ENCODE results near the gene RPL10A. TPM values are rescaled to one million over a fixed set of nuclear protein-coding genes. Genes with fewer than 3 reads are reported as not detected.
"Not testable (repeated sequence)": the region's sequence is repeated elsewhere in the genome, so short reads cannot be mapped to it uniquely, and the experiment has no call there.

RPL10A gene
- total RNA-seq, 2 experiments from 2014 or later, result 1,581 to 2,643 TPM

DNA sequence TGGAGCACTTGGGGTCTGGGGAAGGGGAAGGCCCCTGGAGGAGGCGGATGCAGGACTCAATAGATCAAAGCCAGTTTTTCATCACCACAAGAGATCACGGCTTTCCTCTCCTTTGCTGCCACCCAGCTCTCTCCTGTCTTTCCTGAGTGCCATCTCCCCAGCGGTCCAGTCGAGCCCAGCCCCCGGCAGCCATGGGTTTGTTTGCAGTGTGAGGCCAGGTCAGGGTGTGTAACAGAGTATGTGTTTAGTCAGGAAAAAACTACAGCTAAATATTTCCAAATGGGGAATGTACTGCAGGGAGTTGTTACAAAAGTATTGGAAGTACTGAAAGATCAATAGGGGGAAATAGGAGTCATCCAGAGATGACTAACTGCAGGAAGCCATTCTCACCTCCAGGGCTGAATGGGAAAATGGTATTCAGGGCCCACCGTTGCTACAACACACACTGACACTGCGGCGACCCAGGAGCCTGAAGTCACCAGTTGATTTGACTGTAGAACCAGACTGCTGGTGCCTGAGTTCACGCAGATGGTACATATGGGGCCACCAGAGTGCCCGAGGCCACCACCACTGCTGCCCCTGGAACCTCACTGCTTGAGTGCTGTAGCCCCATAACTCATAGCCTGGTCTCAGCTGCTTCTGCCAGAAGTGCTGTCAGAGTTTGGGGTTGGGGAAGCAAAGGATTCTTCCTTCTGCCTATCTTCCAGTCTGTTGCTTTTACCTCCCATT is 39.6 kb upstream of the RPL10A start:
- Histone ChIP-seq H2AFZ (ENCODE audit: low read length) (no peak overlapping the region), H3K9me2 (ENCODE audit: insufficient read depth, low read length) (no peaks in the 10 kb centered on the region), H3K27ac (ENCODE audit: low read depth, low read length, poor library complexity, severe bottlenecking) (no peak overlapping the region), H3K4me1 (ENCODE audit: insufficient read depth, low read length, poor library complexity, severe bottlenecking) (peaks cover 17% of the 10 kb centered on the region), H4K20me1 (ENCODE audit: insufficient read depth, low read length) (no peaks in the 10 kb centered on the region), H3K4me3 (ENCODE audit: low read depth, low read length, poor library complexity, severe bottlenecking) (no peak overlapping the region), H3K36me3 (ENCODE audit: insufficient read depth, low read length) (peaks cover 12% of the 10 kb centered on the region), H3K4me2 (ENCODE audit: low read length) (no peak overlapping the region), H3K9me3 (ENCODE audit: low read length) (peaks cover 5% of the 10 kb centered on the region; the same call in 1 of the 2 replicates), H3K79me2 (ENCODE audit: insufficient read depth, low read depth, low read length) (no peaks in the 10 kb centered on the region)
- ChIA-PET POLR2A (no interaction called here), CTCF (ENCODE audit: unreplicated experiment) (no interaction called here)
- TF ChIP-seq, protein P1, sequence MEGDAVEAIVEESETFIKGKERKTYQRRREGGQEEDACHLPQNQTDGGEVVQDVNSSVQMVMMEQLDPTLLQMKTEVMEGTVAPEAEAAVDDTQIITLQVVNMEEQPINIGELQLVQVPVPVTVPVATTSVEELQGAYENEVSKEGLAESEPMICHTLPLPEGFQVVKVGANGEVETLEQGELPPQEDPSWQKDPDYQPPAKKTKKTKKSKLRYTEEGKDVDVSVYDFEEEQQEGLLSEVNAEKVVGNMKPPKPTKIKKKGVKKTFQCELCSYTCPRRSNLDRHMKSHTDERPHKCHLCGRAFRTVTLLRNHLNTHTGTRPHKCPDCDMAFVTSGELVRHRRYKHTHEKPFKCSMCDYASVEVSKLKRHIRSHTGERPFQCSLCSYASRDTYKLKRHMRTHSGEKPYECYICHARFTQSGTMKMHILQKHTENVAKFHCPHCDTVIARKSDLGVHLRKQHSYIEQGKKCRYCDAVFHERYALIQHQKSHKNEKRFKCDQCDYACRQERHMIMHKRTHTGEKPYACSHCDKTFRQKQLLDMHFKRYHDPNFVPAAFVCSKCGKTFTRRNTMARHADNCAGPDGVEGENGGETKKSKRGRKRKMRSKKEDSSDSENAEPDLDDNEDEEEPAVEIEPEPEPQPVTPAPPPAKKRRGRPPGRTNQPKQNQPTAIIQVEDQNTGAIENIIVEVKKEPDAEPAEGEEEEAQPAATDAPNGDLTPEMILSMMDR (conservative IDR thresholded peaks at IDR 0.05; ENCODE audit: low read length), result no peak
- TF ChIP-seq EZH2phosphoT487 (IDR thresholded peaks at IDR 0.05; ENCODE audit: borderline replicate concordance, low read depth, low read length), result no peak
- BruUV-seq (replicated peaks), result no TSS peak
- intact Hi-C loops (cut with micrococcal nuclease; ENCODE audit: unreplicated experiment), result no loop called here
- no peak for DNase-seq (ENCODE audit: low spot score)

DNA sequence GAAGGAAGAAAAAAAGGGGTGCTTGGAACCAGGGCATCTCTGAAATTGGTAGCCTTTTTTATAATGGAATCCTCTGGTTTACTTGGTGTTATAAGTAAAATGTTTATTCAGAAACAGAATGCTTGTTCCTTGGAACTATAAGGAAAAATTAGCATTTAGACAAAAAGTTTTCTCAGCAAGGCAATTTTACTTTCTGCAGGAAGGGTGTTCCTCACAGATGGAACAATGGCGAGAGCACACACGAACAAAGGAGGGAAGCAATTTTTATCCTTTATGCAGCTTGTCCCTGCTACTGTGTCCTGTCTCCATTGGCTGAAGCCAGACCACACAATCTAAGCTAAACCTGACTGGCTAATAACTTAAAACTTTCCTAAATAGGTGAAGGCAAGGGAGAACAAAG is 38.7 kb upstream of the RPL10A start:
- Histone ChIP-seq H3K4me2 (ENCODE audit: low read length) (no peak overlapping the region), H3K9me2 (ENCODE audit: insufficient read depth, low read length) (no peaks in the 10 kb centered on the region), H3K36me3 (ENCODE audit: insufficient read depth, low read length) (peaks cover 10% of the 10 kb centered on the region), H3K27ac (ENCODE audit: low read depth, low read length, poor library complexity, severe bottlenecking) (no peak overlapping the region), H3K4me1 (ENCODE audit: insufficient read depth, low read length, poor library complexity, severe bottlenecking) (peaks cover 17% of the 10 kb centered on the region), H3K79me2 (ENCODE audit: insufficient read depth, low read depth, low read length) (no peaks in the 10 kb centered on the region), H4K20me1 (ENCODE audit: insufficient read depth, low read length) (no peaks in the 10 kb centered on the region), H3K4me3 (ENCODE audit: low read depth, low read length, poor library complexity, severe bottlenecking) (no peak overlapping the region), H2AFZ (ENCODE audit: low read length) (no peak overlapping the region), H3K9me3 (ENCODE audit: low read length) (peaks cover 5% of the 10 kb centered on the region; the same call in 1 of the 2 replicates)
- ChIA-PET CTCF (ENCODE audit: unreplicated experiment) (no interaction called here), POLR2A (no interaction called here)
- intact Hi-C loops (cut with micrococcal nuclease; ENCODE audit: unreplicated experiment), result no loop called here
- TF ChIP-seq EZH2phosphoT487 (IDR thresholded peaks at IDR 0.05; ENCODE audit: borderline replicate concordance, low read depth, low read length), result no peak
- TF ChIP-seq, protein P1 (conservative IDR thresholded peaks at IDR 0.05; ENCODE audit: low read length), result no peak
- DNase-seq (ENCODE audit: low spot score), result no peak
- no TSS peak for BruUV-seq (replicated peaks)

DNA sequence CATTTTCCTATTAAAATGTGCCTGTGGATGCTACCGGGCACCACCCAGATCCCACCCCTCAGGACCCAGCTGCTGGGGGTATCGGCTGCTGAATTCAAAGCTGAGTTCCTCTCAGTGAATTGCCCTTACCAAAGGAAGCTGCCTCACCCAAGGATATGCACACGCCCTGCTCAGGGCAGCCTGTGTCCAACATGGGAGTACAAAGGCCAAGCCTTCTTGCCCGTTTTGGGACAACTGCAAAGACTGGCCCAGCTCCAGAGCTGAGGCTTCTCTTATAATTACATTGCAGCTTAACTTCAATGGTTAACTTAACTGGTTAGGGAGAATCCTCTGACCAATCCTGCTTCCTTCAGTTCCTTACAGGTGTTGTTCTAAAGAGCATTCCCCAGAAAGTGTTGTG is 35.9 kb upstream of the RPL10A start:
- Histone ChIP-seq H3K9me2 (ENCODE audit: insufficient read depth, low read length) (no peaks in the 10 kb centered on the region), H3K9me3 (ENCODE audit: low read length) (peaks cover 5% of the 10 kb centered on the region; the same call in 1 of the 2 replicates), H3K79me2 (ENCODE audit: insufficient read depth, low read depth, low read length) (no peaks in the 10 kb centered on the region), H2AFZ (ENCODE audit: low read length) (no peak overlapping the region), H3K4me2 (ENCODE audit: low read length) (no peak overlapping the region), H3K4me1 (ENCODE audit: insufficient read depth, low read length, poor library complexity, severe bottlenecking) (no peaks in the 10 kb centered on the region), H3K4me3 (ENCODE audit: low read depth, low read length, poor library complexity, severe bottlenecking) (no peak overlapping the region), H3K27ac (ENCODE audit: low read depth, low read length, poor library complexity, severe bottlenecking) (no peak overlapping the region), H3K36me3 (ENCODE audit: insufficient read depth, low read length) (peaks cover 7% of the 10 kb centered on the region; the same call in 1 of the 2 replicates), H4K20me1 (ENCODE audit: insufficient read depth, low read length) (no peaks in the 10 kb centered on the region)
- no TSS peak for BruUV-seq (replicated peaks)
- DNase-seq (ENCODE audit: low spot score), result no peak
- POLR2A ChIA-PET, result no interaction called here
- CTCF ChIA-PET (ENCODE audit: unreplicated experiment), result no interaction called here
- intact Hi-C loops (cut with micrococcal nuclease; ENCODE audit: unreplicated experiment), result no loop called here
- no peak for TF ChIP-seq EZH2phosphoT487 (IDR thresholded peaks at IDR 0.05; ENCODE audit: borderline replicate concordance, low read depth, low read length)
- TF ChIP-seq, protein P1 (conservative IDR thresholded peaks at IDR 0.05; ENCODE audit: low read length), result no peak

DNA sequence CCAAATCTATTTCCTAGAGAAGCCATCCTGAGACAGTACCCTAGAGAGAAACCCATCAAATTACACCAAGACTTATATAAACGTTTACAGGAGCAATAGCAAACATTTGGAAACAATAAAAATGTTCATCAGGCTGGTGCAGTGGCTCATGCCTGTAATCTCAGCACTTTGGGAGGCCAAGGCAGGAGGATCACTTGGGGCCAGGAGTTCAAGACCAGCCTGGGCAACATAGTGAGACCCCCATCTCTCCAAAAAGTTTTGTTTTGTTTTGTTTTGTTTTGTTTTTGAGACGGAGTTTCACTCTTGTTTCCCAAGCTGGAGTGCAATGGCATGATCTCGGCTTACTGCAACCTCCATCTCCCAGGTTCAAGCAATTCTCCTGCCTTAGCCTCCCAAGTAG is 35.5 kb upstream of the RPL10A start:
- H3K9me3 ChIP-seq (ENCODE audit: low read length); H3K79me2 ChIP-seq (ENCODE audit: insufficient read depth, low read depth, low read length); H3K4me3 ChIP-seq (ENCODE audit: low read depth, low read length, poor library complexity, severe bottlenecking); CTCF ChIA-PET (ENCODE audit: unreplicated experiment); H3K9me2 ChIP-seq (ENCODE audit: insufficient read depth, low read length); H4K20me1 ChIP-seq (ENCODE audit: insufficient read depth, low read length); intact Hi-C loops (cut with micrococcal nuclease; ENCODE audit: unreplicated experiment); DNase-seq (ENCODE audit: low spot score); H2AFZ ChIP-seq (ENCODE audit: low read length); BruUV-seq (replicated peaks); H3K36me3 ChIP-seq (ENCODE audit: insufficient read depth, low read length); POLR2A ChIA-PET; H3K27ac ChIP-seq (ENCODE audit: low read depth, low read length, poor library complexity, severe bottlenecking); H3K4me2 ChIP-seq (ENCODE audit: low read length); H3K4me1 ChIP-seq (ENCODE audit: insufficient read depth, low read length, poor library complexity, severe bottlenecking): not testable (repeated sequence)
